HUES48 (cell line): ENCODE measurements around the gene URAD.
A peak's percentile ranks its signal among the peaks of the same experiment; 100 is the strongest.

Experiments
- H3K27ac ChIP-seq: one replicate; pipeline ENCODE4 v1.7.0; 2013; ENCODE audit warnings: low read depth, low read length, inconsistent platforms
- H3K27me3 ChIP-seq: 2 replicates; pipeline ENCODE4 v1.6.1; 2013; ENCODE audit warnings: mild to moderate bottlenecking, low read length; ENCODE audit not compliant: control insufficient read depth, insufficient read depth
- H3K36me3 ChIP-seq: 2 replicates; pipeline ENCODE4 v1.6.1; 2013; ENCODE audit warnings: low read length; ENCODE audit not compliant: control insufficient read depth, insufficient read depth
- H3K4me1 ChIP-seq: 2 replicates; pipeline ENCODE4 v1.6.1; 2013; ENCODE audit warnings: mild to moderate bottlenecking, low read length; ENCODE audit not compliant: control insufficient read depth, insufficient read depth
- H3K4me3 ChIP-seq: 2 replicates; pipeline ENCODE4 v1.5.1; 2013; ENCODE audit warnings: mild to moderate bottlenecking, low read depth, low read length
- H3K9ac ChIP-seq: 2 replicates; pipeline ENCODE4 v1.6.1; 2013; ENCODE audit warnings: mild to moderate bottlenecking, low read depth, low read length, moderate library complexity
- H3K9me3 ChIP-seq: 2 replicates; pipeline ENCODE4 v1.6.1; 2013; ENCODE audit warnings: low read length; ENCODE audit not compliant: control insufficient read depth, insufficient read depth

Gene URAD

DNA sequence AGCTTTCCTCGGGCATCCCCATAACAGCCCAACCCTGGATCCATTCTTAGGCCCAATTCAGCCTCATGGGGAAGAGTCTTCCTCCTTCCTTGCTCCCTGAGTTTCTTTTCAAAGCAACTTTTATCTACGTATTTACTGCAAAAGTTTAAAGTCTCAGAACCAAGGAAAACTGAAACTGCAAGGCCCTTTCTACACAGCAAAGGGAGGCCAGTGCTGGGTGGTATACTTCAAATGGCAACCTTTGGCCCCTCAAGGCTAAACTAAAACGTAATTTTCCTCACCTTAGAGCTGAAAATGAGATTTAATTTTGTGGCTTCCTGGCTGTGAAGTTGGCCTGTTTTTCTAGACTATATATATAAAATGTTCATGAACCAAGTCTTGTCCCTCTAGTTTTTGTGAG lies 25.0 kb downstream of the URAD start:
- H3K4me1 ChIP-seq: peaks cover 31% of the 10 kb centered on the region
- H3K9ac ChIP-seq: no peak overlapping the region
- peaks cover 100% of the 10 kb centered on the region for H3K27me3 ChIP-seq
- H3K27ac ChIP-seq: no peak overlapping the region
- no peaks in the 10 kb centered on the region for H3K36me3 ChIP-seq
- no peak overlapping the region for H3K4me3 ChIP-seq
- no peaks in the 10 kb centered on the region for H3K9me3 ChIP-seq

DNA sequence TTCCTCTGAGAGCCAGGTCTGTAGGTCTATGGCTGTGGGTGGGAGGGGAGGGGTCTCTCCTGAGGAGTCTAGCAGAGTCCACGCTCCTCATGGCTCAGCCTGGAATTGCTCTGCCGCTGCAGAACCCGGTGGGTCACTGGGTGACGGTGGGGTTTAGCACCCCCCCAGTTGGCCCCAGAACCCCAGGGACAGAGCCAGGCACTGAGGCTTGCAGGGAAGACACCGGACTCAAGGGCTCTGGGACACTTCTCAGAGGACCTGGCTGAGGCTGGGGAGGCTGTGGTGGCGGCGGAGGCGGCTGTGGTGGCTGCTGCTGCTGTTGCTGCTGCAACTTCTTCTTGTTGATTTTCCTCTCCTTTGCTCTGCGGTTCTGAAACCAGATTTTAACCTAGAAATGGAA lies 25.5 kb downstream of the URAD start:
- peaks cover 31% of the 10 kb centered on the region for H3K4me1 ChIP-seq
- H3K27me3 ChIP-seq: peaks cover 100% of the 10 kb centered on the region
- H3K36me3 ChIP-seq: no peaks in the 10 kb centered on the region
- H3K4me3 ChIP-seq: no peak overlapping the region
- no peaks in the 10 kb centered on the region for H3K9me3 ChIP-seq
- H3K27ac ChIP-seq: no peak overlapping the region
- H3K9ac ChIP-seq: no peak overlapping the region

DNA sequence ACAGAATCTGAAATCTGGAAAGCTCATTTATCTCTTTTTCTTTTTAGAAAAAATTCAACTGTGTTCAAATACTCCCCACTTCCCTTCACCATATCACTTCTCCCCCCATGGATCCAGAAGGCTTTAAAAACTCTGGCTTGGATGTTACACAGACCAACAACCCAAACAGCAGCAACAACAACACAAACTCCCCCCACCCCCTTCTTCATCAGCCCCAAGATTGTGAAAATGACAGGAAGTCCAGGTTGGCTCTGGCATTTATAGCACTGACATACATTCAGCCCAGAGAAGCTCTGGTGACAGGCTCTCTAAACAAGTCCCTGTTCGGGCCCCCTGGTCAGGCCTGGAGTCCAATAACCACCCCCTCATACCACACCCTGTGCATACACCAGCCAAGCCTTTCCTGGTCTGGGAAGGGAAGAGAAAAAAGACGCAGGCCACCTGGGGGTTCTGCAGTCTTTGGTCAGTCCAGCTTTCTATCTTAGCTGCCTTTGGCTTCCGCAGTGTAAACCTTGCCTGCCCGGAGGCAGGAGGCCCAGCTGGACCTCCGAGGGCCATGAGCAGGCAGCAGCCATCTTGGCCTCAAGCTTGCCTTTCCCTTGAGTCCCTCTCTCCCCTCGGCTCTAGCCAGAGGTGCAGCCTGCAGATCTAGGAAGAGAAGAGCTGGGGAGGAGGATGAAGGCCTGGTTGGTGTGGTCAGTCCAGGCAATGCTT lies 26.2 kb downstream of the URAD start:
- Histone ChIP-seq H3K9ac (no peak overlapping the region), H3K4me3 (no peak overlapping the region), H3K36me3 (no peaks in the 10 kb centered on the region), H3K4me1 (peaks cover 31% of the 10 kb centered on the region), H3K27ac (no peak overlapping the region), H3K9me3 (no peaks in the 10 kb centered on the region), H3K27me3 (peaks cover 100% of the 10 kb centered on the region)

DNA sequence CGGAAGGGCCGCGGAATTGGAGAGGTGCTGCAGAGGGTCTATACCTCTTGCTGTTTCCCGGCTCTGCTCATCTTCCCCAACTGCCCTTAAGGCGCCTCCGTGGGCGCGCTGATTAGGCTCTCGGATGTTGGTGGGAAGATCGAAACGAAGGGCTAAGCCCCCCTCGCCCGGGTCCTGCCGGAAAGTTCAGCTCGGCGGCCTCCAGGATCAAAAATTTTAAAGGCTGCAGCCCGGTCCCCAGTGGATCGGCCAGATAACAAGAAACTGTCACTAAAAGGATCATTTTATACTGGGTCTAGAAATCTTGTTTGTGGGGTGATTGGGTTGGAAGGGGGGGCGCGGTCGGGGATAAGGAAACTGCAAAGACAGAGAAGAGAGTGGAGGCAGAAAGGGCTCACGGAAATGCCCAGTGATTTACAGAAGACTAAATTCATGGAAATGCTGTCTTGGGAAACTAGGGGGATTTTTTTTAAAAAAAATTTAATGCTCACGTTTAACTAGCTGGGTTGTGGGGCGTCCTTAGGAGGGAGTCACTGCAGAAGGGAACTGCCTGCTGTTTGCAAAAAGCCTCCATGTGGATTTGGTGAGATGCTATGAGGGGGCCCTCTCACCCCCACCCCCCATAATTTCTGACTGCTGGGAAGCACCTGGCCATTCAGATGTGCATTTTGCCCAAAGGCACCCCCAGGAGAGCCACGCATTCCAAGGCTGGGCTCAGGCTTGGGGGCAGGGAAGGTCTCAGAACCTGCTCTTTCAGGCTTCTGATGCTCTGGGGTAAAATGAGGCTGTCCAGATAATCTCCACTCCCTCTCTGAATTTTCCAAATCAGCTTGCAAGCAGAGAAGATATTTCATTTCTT lies 27.0 kb downstream of the URAD start:
- H3K36me3 ChIP-seq: no peaks in the 10 kb centered on the region
- H3K27me3 ChIP-seq: peaks cover 100% of the 10 kb centered on the region
- peaks cover 29% of the 10 kb centered on the region for H3K4me1 ChIP-seq

DNA sequence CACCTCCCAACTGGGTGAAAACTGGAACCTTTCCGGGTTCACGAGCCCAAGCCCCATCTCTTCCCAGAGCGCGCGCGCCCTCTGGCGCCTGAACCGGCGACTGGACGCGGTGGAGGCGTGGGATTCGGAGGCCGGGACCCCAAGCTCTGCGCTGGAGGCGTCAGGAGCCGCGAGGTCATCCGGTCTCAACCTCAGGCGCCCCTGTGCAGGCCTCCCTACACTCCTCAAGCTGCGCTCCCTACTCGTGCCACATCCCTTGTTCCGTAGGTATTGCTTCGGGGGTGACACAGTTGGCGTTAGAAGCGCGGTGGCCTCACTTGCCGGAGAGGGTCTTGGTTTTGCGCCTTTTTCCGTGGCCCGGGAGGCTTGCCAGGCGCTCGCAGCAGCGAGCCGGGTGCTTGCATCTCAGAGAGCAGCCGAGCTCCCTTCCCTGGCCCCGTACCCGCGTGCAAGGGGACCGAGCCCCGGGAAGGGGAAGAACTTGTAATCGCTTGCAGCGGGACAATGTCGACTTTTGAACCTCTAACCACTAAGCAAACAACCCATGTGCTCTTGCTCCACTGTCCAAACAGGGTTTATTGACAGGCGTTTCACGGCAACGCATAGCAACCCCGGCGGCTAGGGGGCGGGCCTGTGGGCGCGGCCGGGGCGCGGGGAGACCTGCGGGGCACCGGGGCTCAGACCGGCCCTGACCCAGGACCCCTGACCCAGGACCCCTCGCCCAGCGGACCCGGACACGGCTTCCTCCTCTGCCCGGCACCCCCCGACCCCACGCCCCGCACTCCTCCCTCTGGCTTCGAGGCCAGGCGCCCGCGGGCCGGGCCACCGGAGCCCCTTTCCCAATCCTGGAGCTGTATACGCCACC lies 27.9 kb downstream of the URAD start:
- peak overlapping the region; percentile 4; the same call in 1 of the 2 replicates for H3K4me3 ChIP-seq
- no peak overlapping the region for H3K9ac ChIP-seq

More for the DNA sequence above, 27.0 kb downstream of the URAD start:
- Histone ChIP-seq H3K27ac (no peak overlapping the region), H3K9me3 (no peaks in the 10 kb centered on the region), H3K4me3 (no peak overlapping the region), H3K9ac (no peak overlapping the region)

DNA sequence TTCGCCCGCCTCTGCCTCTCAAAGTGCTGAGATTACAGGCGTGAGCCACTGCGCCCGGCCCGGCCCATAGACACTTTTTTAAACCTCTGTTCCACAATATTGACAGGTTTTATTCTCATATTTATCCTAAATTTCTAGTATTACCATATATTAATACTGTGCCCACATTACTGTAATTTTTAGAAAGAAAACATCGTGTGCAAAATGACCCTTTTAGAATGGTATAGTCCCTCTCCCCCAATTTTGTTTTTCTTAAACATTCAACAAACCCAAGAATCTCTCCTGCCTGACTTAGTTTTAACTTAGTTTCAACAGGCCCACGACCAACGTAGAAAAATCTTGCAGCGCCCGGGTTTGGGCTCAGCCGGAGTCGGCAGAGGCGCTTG lies 28.5 kb downstream of the URAD start:
- peaks cover 18% of the 10 kb centered on the region for H3K4me1 ChIP-seq
- H3K9ac ChIP-seq: no peak overlapping the region
- peaks cover 100% of the 10 kb centered on the region for H3K27me3 ChIP-seq

More for the DNA sequence above, 27.9 kb downstream of the URAD start:
- Histone ChIP-seq H3K4me1 (peaks cover 23% of the 10 kb centered on the region), H3K9me3 (no peaks in the 10 kb centered on the region), H3K36me3 (no peaks in the 10 kb centered on the region), H3K27ac (peak overlapping the region; percentile 2), H3K27me3 (peaks cover 100% of the 10 kb centered on the region)

DNA sequence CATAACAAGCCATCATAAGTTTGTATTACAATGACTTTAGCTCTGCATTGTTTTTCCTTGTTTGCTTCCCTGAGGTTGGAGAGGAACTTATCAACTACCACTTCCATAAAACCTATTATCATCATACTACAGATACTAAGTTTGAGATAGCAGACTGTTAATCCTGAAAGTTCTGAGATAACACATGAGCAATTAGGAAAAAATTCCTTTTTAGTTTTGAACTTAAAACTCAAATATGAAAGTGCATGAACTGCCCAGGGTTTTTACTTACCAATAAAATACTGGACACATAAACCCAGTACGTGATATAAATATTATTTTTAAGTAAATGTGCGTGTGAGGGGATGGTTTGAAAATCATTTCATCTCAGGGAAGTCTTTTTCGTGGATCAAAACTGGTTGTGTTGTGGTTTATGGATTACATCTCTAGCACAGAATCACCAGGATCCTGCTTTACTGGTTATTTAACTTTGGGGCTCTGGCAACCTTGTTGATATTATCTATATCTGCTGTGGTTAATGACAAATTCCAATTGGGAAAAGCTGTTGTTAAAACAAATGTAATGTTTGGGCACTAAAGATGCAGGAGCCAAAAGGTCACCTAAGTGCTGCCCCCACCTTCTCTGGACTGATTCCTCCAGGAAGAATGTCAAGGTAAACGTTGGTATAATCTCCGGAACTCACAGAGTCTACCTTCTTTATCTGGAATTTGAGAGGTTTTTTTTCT lies 31.8 kb downstream of the URAD start:
- Histone ChIP-seq H3K27me3 (peaks cover 100% of the 10 kb centered on the region), H3K4me3 (no peak overlapping the region), H3K9ac (no peak overlapping the region), H3K9me3 (no peaks in the 10 kb centered on the region), H3K27ac (no peak overlapping the region), H3K4me1 (peaks cover 3% of the 10 kb centered on the region; the same call in 1 of the 2 replicates), H3K36me3 (no peaks in the 10 kb centered on the region)

More for the DNA sequence above, 28.5 kb downstream of the URAD start:
- Histone ChIP-seq H3K4me3 (no peak overlapping the region), H3K36me3 (no peaks in the 10 kb centered on the region), H3K27ac (no peak overlapping the region), H3K9me3 (no peaks in the 10 kb centered on the region)

DNA sequence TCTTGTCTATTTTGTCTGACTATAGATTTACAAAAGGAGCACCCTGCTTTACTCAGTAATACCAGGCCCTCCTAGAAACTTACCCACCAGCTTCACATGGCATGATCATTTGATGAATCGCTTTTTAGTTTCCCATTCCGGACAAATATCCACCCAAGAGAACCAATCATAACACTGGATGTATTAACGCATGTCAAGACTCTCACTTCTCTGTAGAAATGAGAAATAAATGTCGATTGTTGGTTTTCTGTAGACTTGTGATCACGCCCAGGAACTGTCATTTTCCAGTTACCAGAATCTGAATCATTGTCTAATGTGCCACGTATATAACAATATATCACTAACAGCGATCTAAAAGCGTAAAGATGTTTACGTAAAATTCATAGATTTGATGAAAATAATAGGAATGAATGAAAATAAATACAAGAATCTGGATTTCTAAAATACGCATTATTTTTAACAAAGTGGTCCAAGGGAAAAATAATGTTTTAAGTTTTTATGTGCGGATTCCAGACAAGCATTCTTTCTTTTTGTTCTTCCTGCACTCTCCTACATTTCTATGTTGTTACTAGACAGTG lies 33.4 kb downstream of the URAD start:
- no peaks in the 10 kb centered on the region for H3K9me3 ChIP-seq

DNA sequence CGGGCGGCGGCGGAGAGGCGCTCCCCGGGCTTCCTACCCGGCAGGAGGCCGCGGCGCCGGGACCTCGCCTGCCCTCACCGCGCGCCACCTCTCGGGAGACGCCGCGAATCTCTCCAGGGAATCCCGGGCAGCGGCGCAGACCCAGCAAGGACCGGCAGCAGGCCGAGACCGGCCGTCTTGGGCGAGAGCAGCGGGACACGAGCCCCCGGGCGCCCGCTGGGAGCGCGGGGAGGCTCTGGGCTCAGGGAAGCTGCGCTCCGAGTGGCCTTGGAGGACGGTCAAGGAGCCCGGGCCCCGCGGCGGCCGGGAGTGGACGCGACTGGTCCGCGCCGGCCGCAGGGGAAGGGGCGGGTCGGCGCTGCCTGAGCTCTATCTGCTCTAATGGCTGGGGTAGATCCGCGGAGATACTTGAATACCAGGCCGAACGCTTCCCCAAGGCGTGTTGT lies 34.1 kb downstream of the URAD start:
- Histone ChIP-seq H3K36me3 (no peaks in the 10 kb centered on the region), H3K4me1 (no peaks in the 10 kb centered on the region), H3K9ac (no peak overlapping the region), H3K27ac (no peak overlapping the region), H3K27me3 (peaks cover 99% of the 10 kb centered on the region), H3K9me3 (no peaks in the 10 kb centered on the region), H3K4me3 (peak overlapping the region; percentile 59)

More for the DNA sequence above, 33.4 kb downstream of the URAD start:
- H3K9ac ChIP-seq: no peak overlapping the region
- peaks cover 99% of the 10 kb centered on the region for H3K27me3 ChIP-seq
- no peak overlapping the region for H3K4me3 ChIP-seq
- no peak overlapping the region for H3K27ac ChIP-seq
- H3K36me3 ChIP-seq: no peaks in the 10 kb centered on the region
- H3K4me1 ChIP-seq: no peaks in the 10 kb centered on the region
